HepG2 (cell line): Measurements from ENCODE around the gene BET1. TPM values are rescaled to one million over a fixed set of nuclear protein-coding genes. Genes with fewer than 3 reads are reported as not detected.

Experiments used
- BORCS8-MEF2B ChIP-seq: sonication (generic); formaldehyde crosslinking; IDR thresholded peaks from 2 replicates; pipeline ENCODE4 v1.8.0; 2022; ENCODE audit warnings: mild to moderate bottlenecking, missing genetic modification reagents
- CAMTA2 ChIP-seq: sonication (generic); formaldehyde crosslinking; IDR thresholded peaks from 2 replicates; pipeline ENCODE4 v1.4.0; 2020; ENCODE audit warnings: mild to moderate bottlenecking, missing genetic modification reagents, borderline replicate concordance
- ETS1 ChIP-seq: sonication (generic); formaldehyde crosslinking; IDR thresholded peaks from 2 replicates; pipeline ENCODE4 v1.4.0; 2020; ENCODE audit warnings: missing genetic modification reagents
- HNF1A ChIP-seq, 2 experiments: sonication (generic) in 1 of 2; formaldehyde crosslinking in 1 of 2; IDR thresholded peaks; 2 replicates each; pipeline versions ENCODE4 v1.4.0 to v1.6.1; 2016 to 2020; ENCODE audit warnings: borderline replicate concordance in 1 of 2, low read depth in 1 of 2, mild to moderate bottlenecking in 1 of 2, missing genetic modification reagents in 1 of 2
- HNF1B ChIP-seq: sonication (generic); formaldehyde crosslinking; IDR thresholded peaks from 2 replicates; pipeline ENCODE4 v1.5.1; 2020; ENCODE audit warnings: mild to moderate bottlenecking, moderate library complexity, missing genetic modification reagents
- MIER3 ChIP-seq: IDR thresholded peaks from 2 replicates; pipeline ENCODE4 v1.6.1; 2016; ENCODE audit warnings: missing compliant biosample characterization, borderline replicate concordance
- PCBP2 ChIP-seq: fragments of 200-400 bp; formaldehyde crosslinking; optimal IDR thresholded peaks from 2 replicates; pipeline ENCODE3; 2018; ENCODE audit warnings: low read length, low read depth; ENCODE audit not compliant: poor library complexity, severe bottlenecking
- PLSCR1 ChIP-seq: sonication (generic); formaldehyde crosslinking; IDR thresholded peaks from 2 replicates; pipeline ENCODE4 v1.5.0; 2020; ENCODE audit warnings: missing genetic modification reagents, mild to moderate bottlenecking, borderline replicate concordance
- RCOR2 ChIP-seq: IDR thresholded peaks from 2 replicates; pipeline ENCODE4 v1.6.1; 2016; ENCODE audit warnings: missing biosample characterization, missing genetic modification reagents
- SALL1 ChIP-seq: sonication (generic); formaldehyde crosslinking; IDR thresholded peaks from 2 replicates; pipeline ENCODE4 v1.8.0; 2022; ENCODE audit warnings: mild to moderate bottlenecking, missing genetic modification reagents
- TFE3 ChIP-seq: IDR thresholded peaks from 2 replicates; pipeline ENCODE4 v1.6.1; 2016
- TP53 ChIP-seq: sonication (generic); formaldehyde crosslinking; conservative IDR thresholded peaks from 2 replicates; pipeline ENCODE4 v1.4.0; 2020; ENCODE audit warnings: missing genetic modification reagents
- XRCC5 ChIP-seq: fragments of 200-400 bp; formaldehyde crosslinking; optimal IDR thresholded peaks from 2 replicates; pipeline ENCODE3; 2017; ENCODE audit warnings: mild to moderate bottlenecking, low read length
- ZIK1 ChIP-seq: sonication (generic); formaldehyde crosslinking; IDR thresholded peaks from 2 replicates; pipeline ENCODE4 v1.5.0; 2020; ENCODE audit warnings: mild to moderate bottlenecking, low read depth, missing genetic modification reagents, borderline replicate concordance
- ZNF570 ChIP-seq: sonication (generic); formaldehyde crosslinking; IDR thresholded peaks from 2 replicates; pipeline ENCODE4 v1.4.0; 2020; ENCODE audit warnings: mild to moderate bottlenecking, missing genetic modification reagents, borderline replicate concordance
- ZNF605 ChIP-seq: sonication (generic); formaldehyde crosslinking; IDR thresholded peaks from 2 replicates; pipeline ENCODE4 v1.8.0; 2022; ENCODE audit warnings: mild to moderate bottlenecking, missing genetic modification reagents
- ZNF790 ChIP-seq: sonication (generic); formaldehyde crosslinking; IDR thresholded peaks from 2 replicates; pipeline ENCODE4 v1.8.0; 2022; ENCODE audit warnings: missing genetic modification reagents, mild to moderate bottlenecking, borderline replicate concordance
- polyA plus RNA-seq, 8 experiments: library from polyadenylated mRNA; depleted of rRNA in 3 of 8; stranded (reverse) in 7 of 8; unstranded in 1 of 8; fragments of >200 nt; fragmentation: Illumina TruSeq in 4 of 8; extraction: Trizol in 4 of 8; gene quantifications; 2 replicates each; pipeline versions ENCODE4 v1.2.1 to v1.2.3, GENCODE V29; 2011 to 2016; ENCODE audit warnings: low read depth in 4 of 8, missing spikeins in 1 of 8, mixed read lengths in 1 of 8; ENCODE audit not compliant: insufficient read depth in 1 of 8
- total RNA-seq, 5 experiments: library from RNA; depleted of rRNA; stranded (reverse); fragments of >200 nt; fragmentation: Illumina TruSeq; extraction: Trizol; gene quantifications; 2 replicates each; pipeline ENCODE4 v1.2.3, GENCODE V29; 2016; ENCODE audit warnings: low read depth in 1 of 5

Gene BET1
- total and polyA plus RNA-seq, 2 of the 13 experiments (the other 11 are each of a cell fraction or from before 2014, with no cell fraction given): 23.8 to 33.7 TPM

GRCh38 chr7:94004024-94004951 lies at the start of gene BET1 (continued):
- TF ChIP-seq HNF1A (IDR thresholded peaks at IDR 0.05; ENCODE audit: low read depth) (no peak), HNF1A (CRISPR knock-in tag; IDR thresholded peaks at IDR 0.05; ENCODE audit: borderline replicate concordance) (peak; percentile 71; the same call in 1 of the 2 replicates), ZNF605 (CRISPR knock-in tag) (peak; percentile 60; the same call in 1 of the 2 replicates), ZIK1 (CRISPR knock-in tag) (peak; percentile 63; the same call in 1 of the 2 replicates), RCOR2 (no peak), BORCS8-MEF2B (no peak), ZNF570 (CRISPR knock-in tag) (no peak), PLSCR1 (CRISPR knock-in tag) (no peak), TP53 (CRISPR knock-in tag) (no peak), HNF1B (CRISPR knock-in tag) (peak; percentile 85; the same call in 1 of the 2 replicates), PCBP2 (no peak), SALL1 (CRISPR knock-in tag) (peak; percentile 77; the same call in 1 of the 2 replicates), ZNF790 (0 out of 2 replicates have a peak, but pooled peaks have one; percentile 63), XRCC5 (no peak), MIER3 (CRISPR knock-in tag) (peak; percentile 74; the same call in 1 of the 2 replicates), ETS1 (no peak), CAMTA2 (CRISPR knock-in tag) (no peak; the same call in 1 of the 2 replicates), TFE3 (CRISPR knock-in tag) (peak; percentile 6; the same call in 1 of the 2 replicates)
